ENCODE results near the gene STH.

DNA sequence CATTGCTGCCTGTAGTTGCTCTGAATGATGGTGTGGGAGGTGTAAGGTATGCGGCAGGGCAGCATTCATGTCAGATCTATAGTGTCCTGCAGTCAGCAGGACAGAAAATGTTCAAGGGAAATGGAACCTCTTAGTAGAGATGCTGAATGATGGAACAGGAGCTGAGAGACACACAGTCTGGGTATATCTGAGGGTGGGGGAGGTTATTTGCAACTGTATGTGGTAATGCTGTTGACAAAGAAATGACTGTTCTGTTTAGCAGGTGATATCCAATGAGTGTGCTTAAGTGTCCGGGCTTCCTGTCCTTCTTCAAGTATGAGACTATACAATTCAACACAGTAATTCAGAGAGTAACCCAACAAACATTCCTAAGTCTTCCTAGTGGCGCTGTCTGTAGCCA lies 46.6 kb downstream of the STH start:
- TF ChIP-seq CTCF (IDR thresholded peaks at IDR 0.05; ENCODE audit: poor library complexity) = no peak
- TF ChIP-seq EZH2 (IDR thresholded peaks at IDR 0.05; ENCODE audit: borderline replicate concordance) = no peak
- no peak for TF ChIP-seq EZH2phosphoT487 (IDR thresholded peaks at IDR 0.05; ENCODE audit: low read depth, severe bottlenecking, unreplicated experiment)

Data from hepatocyte (in vitro differentiated cells).